Stomach smooth muscle (tissue), 2 donors: ENCODE data around the gene TNNC1.

Source experiments
- H3K27ac ChIP-seq: one replicate; pipeline ENCODE4 v1.7.0; 2013; ENCODE audit warnings: mild to moderate bottlenecking, low read length, inconsistent platforms
- H3K27me3 ChIP-seq, 2 donors: one replicate each; pipeline ENCODE4 v1.7.0; 2013; ENCODE audit warnings: low read length in 2 of 2; ENCODE audit not compliant: insufficient read depth in 2 of 2, control insufficient read depth in 1 of 2
- H3K36me3 ChIP-seq, 2 donors: one replicate each; pipeline ENCODE4 v1.7.0; 2013; ENCODE audit warnings: low read length in 2 of 2; ENCODE audit not compliant: control insufficient read depth in 2 of 2, insufficient read depth in 2 of 2
- H3K4me1 ChIP-seq: one replicate; pipeline ENCODE4 v1.7.0; 2013; ENCODE audit warnings: low read length; ENCODE audit not compliant: control insufficient read depth, insufficient read depth
- H3K4me3 ChIP-seq, 2 donors: one replicate each; pipeline ENCODE4 v1.7.0; 2013; ENCODE audit warnings: low read length in 2 of 2
- H3K9ac ChIP-seq, 2 donors: one replicate each; pipeline ENCODE4 v1.7.0; 2013; ENCODE audit warnings: low read length in 2 of 2, mild to moderate bottlenecking in 1 of 2
- H3K9me3 ChIP-seq, 2 donors: one replicate each; pipeline ENCODE4 v1.7.0; 2013; ENCODE audit warnings: low read length in 2 of 2; ENCODE audit not compliant: control insufficient read depth in 2 of 2
- donor health status: healthy.
- donor health status: Pancreatic carcinoma.

TNNC1 gene

DNA sequence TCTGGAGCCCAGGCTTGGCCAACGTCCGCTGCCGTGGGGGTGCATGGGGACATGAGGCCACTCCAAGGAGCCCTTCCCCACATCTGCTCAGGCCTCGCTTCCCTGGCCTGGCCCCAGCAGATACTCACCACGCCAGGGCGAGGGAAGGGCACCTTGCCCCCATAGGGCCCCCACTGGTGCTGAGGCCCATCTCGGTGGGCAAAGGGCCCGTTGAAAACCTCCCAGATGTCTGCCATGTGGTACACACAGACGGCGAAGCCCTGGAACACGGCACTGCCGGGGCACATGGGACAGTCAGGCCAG lies 13.6 kb downstream of the TNNC1 start:
- Histone ChIP-seq H3K36me3 (no peaks in the 10 kb centered on the region), H3K27me3 (no peaks in the 10 kb centered on the region), H3K27ac (no peak overlapping the region), H3K9ac (no peak overlapping the region), H3K9me3 (no peaks in the 10 kb centered on the region), H3K4me1 (peaks cover 10% of the 10 kb centered on the region), H3K4me3 (no peak overlapping the region)

DNA sequence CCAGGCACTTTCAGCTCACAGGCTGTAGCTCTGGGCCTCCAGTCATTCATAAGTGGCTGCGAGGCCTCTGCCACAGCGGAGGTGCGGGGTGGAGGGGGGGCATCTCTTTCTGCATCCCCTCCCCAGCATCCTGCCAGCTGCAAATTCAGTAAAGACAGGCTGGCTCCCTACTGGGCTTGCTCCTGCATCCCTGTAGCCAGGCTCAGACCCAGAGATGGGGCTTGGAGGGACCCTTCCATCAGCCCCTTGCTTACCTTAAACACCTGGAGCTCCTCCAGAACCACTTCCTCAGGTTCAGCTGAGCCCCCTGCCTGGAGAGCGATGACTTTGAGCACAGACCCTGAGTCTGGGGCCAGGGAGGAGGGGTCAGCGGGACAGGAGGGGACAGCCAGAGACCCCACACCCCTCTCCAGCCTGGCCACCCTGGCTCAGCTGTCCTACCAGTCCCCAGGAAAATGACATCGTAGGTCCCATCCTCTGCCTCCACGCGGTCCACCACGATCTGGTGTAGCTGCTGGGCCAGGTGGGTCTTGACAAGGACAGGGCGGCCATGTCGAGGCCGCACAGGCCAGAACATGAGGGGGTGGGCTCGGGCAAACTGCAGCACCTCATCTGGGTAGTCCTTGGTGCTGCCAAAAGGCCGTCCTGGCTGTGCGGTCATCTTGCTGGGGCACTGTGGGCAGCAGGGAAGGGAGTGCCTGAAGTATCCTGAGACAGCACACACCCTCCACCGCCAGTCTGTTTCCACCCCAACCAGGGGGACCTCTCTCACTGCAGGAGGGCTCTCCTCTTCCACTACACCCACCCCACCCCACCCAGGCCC lies 14.2 kb downstream of the TNNC1 start:
- H3K9ac ChIP-seq = no peak overlapping the region
- H3K4me1 ChIP-seq = peaks cover 4% of the 10 kb centered on the region
- no peak overlapping the region for H3K4me3 ChIP-seq
- no peaks in the 10 kb centered on the region for H3K36me3 ChIP-seq
- no peak overlapping the region for H3K27ac ChIP-seq
- no peaks in the 10 kb centered on the region for H3K9me3 ChIP-seq
- no peaks in the 10 kb centered on the region for H3K27me3 ChIP-seq

DNA sequence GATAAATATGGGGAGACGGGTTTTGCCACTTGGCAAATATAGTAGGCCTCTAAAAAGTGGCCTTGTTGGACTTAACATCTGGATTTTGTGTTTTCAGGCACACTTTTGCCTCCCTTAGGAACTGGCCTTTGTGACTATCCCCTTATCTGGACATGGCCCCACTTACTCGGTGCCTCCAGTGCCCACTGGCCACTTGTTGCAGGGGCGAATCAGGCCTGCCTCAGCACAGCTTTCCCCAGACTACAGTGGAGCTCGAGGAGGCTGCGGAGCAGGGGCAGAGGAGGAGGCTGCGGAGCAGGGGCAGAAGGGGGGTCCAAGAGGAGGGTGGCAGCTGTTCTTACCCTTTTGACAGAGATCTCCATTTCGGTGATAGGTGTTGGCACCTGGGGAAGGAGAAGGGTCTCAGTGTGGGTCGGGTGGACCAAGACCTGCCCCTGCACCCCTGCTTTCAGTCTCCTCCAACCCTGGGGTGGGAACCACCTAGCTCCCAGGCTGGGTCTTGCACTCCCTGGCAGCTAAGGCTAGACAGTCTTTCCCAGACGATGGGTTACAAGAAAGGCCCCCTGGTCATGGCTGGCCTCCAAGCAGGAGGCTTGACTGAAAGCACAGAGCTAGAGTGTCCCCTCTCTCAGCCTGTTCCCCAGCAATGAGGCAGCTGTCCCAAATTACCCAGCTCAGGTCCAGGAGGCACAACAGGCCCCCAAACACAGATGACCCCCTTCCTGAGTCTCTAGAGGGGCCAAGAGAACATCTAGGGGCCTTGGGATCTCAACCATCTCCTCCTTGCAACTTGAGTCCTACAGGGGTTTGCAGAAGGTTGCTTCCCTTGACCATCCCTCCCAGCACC lies 15.0 kb downstream of the TNNC1 start:
- Histone ChIP-seq H3K27ac (no peak overlapping the region), H3K27me3 (no peaks in the 10 kb centered on the region), H3K4me3 (no peak overlapping the region), H3K9ac (no peak overlapping the region), H3K36me3 (no peaks in the 10 kb centered on the region), H3K4me1 (peaks cover 6% of the 10 kb centered on the region), H3K9me3 (no peaks in the 10 kb centered on the region)

DNA sequence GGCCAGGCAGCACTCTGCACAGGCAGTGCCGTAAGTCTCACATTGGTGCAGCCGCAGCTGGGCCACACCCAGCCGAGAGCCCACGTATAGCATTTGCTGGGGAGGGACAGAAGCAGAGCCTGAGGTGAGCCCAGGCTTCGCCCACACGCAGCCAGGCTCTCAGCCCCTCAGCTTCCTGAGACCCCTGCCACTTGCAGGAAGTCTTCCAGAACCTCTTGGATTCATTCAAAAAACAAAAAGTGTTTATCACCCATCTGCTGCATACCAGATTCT lies 15.8 kb downstream of the TNNC1 start:
- Histone ChIP-seq H3K4me1 (peaks cover 9% of the 10 kb centered on the region), H3K36me3 (no peaks in the 10 kb centered on the region), H3K4me3 (no peak overlapping the region), H3K9me3 (no peaks in the 10 kb centered on the region), H3K27me3 (no peaks in the 10 kb centered on the region), H3K9ac (no peak overlapping the region), H3K27ac (no peak overlapping the region)

DNA sequence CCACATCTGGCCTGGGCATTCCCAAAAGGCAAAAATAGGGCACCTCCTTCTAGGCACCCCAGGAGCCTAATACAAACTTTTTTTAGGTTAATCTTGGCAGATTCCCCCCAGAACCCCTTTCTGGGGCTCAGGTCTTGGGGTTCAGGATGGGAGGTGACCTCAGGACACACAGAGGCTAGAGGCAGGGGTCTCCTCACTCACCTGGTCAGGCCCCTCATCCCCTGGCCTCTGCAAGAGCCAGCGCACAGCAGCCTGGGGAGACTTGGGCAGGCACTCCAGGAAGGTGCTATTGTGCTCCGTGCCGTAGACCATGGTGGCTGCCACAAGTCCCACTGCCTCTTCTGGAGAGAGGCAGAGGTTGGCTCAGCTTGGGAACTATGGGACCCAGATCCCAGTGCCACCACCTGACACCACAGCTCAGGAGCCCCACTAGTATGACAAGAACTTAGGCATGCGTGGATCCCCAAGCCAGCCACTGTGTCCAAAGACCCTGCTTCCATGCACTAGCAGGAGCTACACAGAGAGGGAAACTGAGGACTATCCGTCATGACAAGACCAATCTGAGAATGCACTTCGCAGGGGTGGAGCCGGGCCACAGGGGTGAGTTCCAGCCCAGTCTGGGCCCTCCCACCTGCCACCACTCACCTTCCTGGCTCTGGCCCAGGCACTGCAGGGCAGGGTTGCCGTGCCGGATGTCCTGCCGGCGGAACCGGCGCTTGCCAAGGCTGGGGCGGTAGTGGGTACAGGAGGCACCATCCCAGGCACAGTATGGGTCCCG lies 16.3 kb downstream of the TNNC1 start:
- Histone ChIP-seq H3K9ac (no peak overlapping the region), H3K36me3 (no peaks in the 10 kb centered on the region), H3K4me3 (no peak overlapping the region), H3K27ac (no peak overlapping the region), H3K27me3 (no peaks in the 10 kb centered on the region), H3K4me1 (peaks cover 10% of the 10 kb centered on the region), H3K9me3 (no peaks in the 10 kb centered on the region)

DNA sequence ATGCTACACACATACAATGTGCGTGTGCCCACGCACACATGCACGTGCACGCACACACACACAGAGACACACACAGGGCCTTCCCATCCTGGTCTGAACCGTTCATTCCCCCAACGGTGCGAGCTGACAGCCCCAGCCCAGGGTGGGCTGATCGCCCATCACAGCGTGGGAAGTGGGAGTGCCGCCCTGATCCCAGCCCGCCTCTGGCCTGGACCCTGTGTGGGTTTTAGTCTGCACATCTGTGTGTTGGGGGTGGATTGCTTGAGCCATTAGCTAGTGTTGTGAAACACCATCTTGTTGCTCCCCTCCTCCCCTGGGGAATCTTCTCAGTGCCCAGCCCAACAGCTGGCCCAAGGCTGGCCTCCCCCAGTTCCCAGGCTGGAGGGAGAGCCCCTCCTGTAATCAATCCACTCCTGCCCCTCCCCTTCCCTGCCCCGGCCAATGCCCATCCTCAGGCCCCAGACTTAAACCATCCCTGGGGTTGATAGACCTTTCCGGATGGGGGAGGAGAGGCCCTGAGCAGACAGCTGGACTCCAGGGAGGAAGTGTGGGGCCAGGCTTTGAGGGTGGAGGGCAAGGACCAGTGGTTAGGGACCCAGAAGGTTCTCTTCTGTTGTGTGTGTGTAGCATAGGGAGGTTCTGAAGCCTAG lies 17.2 kb downstream of the TNNC1 start:
- Histone ChIP-seq H3K36me3 (no peaks in the 10 kb centered on the region), H3K27ac (no peak overlapping the region), H3K9me3 (no peaks in the 10 kb centered on the region), H3K4me1 (peaks cover 10% of the 10 kb centered on the region), H3K4me3 (no peak overlapping the region), H3K27me3 (no peaks in the 10 kb centered on the region), H3K9ac (no peak overlapping the region)

DNA sequence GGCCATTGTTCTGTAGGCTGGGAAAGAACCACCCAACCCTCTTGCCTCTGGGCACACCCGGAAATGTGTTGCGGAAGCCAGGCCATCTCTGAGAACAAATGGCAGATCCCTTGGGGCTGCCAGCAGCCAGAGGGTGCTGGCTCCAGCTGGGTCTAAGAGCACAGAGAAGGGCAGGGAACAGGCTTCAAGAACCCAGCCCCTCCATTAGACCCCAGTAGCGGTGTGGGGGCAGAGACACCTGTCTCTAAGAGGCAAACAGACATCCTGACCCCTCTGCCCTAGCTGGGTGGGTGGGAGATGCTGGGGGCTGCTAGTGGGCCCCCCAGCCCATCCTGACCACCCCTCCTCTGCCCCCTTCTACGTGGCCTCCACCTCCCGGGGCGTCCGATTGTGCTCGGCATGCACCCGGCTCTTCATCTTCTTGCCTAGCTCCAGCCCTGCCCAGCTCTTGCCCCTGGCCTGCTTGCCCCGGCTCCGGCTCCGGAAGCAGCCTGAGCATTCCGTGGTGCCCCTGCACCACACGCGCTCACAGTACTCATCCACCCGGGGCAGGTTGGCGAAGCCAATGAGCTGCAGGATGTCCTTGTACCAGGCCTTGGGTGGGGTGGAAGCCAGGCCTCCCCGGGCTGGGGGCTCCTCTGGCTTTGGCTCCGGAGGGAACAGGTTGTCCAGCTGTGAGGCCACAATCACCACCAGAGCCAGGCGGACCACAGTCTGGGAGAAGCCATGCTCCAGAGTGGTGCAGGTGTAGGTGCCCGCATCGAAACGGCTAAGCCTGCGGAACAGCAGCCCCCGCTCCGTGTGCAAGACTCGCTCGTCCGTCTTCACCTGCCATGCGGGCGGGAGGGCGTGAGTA lies 18.4 kb downstream of the TNNC1 start:
- H3K4me3 ChIP-seq = no peak overlapping the region
- no peaks in the 10 kb centered on the region for H3K9me3 ChIP-seq
- peaks cover 10% of the 10 kb centered on the region for H3K4me1 ChIP-seq
- H3K9ac ChIP-seq = no peak overlapping the region
- H3K27ac ChIP-seq = no peak overlapping the region
- H3K27me3 ChIP-seq = no peaks in the 10 kb centered on the region
- no peaks in the 10 kb centered on the region for H3K36me3 ChIP-seq

DNA sequence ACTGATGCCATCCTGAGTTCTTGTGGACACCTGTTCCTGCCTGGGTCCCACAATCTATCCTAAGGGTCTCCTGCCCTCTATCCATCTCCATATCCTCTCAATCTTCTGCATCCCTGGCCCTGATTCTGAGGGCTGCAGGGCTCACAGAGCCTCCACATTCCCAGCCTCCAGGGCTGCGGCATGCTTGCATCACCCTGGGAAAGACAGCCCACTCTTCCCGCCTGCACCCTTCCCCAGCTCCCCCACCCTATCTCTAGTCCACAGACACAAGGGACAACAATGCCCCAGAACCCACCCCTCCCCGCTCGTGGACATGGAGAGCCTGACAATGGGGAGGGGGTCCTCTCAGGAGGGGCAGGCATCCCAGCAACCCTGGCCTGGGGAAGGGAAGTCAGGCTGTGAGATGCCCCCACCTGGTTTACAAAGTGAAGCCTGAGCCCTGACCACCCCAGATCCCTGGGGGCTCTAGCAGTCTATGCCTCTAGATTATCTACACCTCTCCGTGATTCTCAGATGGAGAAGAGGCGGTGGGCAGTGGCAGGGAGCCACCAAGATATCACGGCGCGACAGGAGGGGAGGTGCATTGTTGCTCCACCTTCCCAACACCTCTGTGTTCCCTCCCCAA lies 19.2 kb downstream of the TNNC1 start:
- Histone ChIP-seq H3K27me3 (no peaks in the 10 kb centered on the region), H3K27ac (no peak overlapping the region), H3K9me3 (no peaks in the 10 kb centered on the region), H3K36me3 (no peaks in the 10 kb centered on the region), H3K4me3 (no peak overlapping the region), H3K9ac (no peak overlapping the region), H3K4me1 (peaks cover 10% of the 10 kb centered on the region)

DNA sequence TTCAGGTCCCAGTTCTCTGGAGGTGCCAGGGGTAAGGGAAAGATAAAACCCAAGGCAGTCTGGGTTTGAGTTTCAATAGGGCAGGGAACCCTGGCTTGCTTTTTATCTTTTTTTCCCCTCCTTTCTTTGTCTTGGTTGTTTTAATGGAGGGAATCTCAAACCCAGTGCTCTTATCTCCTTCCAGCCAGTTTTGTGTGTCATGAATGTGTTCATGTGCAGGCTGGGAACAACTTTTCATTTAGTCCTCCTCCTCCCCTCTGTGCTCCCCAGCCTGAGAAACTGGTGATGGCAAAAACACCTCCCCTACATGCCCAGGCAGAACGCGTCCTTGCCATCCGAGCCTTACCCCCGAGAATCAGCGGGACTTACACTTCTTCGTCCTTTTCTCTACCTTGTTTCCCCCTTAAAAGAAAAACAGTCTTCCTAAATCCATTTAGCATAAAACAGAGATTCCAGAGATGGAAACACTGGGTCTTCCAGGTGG lies 19.8 kb downstream of the TNNC1 start:
- Histone ChIP-seq H3K27ac (no peak overlapping the region), H3K9ac (no peak overlapping the region), H3K4me1 (peaks cover 13% of the 10 kb centered on the region), H3K4me3 (no peak overlapping the region), H3K9me3 (no peaks in the 10 kb centered on the region), H3K36me3 (no peaks in the 10 kb centered on the region), H3K27me3 (no peaks in the 10 kb centered on the region)
